Measurements from ENCODE around the gene MRPL40. TPM values are rescaled to one million over a fixed set of nuclear protein-coding genes. Genes with fewer than 3 reads are reported as not detected.

Gene MRPL40
- total and polyA plus RNA-seq, 2 donors (not counting 1 experiment from before 2014, with no cell fraction given), result 44.4 to 44.8 TPM

DNA sequence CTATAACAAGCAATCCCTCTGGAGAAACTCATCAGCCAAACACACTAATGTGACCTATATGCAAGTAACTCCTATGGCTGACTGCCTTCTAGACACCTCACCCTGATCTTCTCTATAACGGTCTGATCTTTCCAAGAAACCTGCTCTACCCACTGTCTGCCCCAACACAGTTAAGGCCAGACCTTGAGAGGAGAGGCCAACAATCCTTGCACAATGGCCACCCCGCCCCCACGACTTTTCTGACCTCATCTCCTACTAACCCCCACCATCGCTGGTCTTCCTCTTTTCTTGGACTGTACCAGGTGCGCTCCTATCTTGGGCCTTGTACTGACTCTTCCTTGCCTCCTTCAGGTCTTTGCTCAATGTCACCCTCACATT is 13.3 kb upstream of the MRPL40 start:
- Histone ChIP-seq H4K20me1 (ENCODE audit: control insufficient read depth, extremely low read depth, insufficient read depth, low read length) (peaks cover 2% of the 10 kb centered on the region), H3K4me1 (ENCODE audit: control insufficient read depth, extremely low read depth, insufficient read depth, low read length) (no peaks in the 10 kb centered on the region)
- no peak for TF ChIP-seq EZH2 (IDR thresholded peaks at IDR 0.05; ENCODE audit: low read length, missing control alignments)
- TF ChIP-seq, protein P1, sequence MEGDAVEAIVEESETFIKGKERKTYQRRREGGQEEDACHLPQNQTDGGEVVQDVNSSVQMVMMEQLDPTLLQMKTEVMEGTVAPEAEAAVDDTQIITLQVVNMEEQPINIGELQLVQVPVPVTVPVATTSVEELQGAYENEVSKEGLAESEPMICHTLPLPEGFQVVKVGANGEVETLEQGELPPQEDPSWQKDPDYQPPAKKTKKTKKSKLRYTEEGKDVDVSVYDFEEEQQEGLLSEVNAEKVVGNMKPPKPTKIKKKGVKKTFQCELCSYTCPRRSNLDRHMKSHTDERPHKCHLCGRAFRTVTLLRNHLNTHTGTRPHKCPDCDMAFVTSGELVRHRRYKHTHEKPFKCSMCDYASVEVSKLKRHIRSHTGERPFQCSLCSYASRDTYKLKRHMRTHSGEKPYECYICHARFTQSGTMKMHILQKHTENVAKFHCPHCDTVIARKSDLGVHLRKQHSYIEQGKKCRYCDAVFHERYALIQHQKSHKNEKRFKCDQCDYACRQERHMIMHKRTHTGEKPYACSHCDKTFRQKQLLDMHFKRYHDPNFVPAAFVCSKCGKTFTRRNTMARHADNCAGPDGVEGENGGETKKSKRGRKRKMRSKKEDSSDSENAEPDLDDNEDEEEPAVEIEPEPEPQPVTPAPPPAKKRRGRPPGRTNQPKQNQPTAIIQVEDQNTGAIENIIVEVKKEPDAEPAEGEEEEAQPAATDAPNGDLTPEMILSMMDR (conservative IDR thresholded peaks at IDR 0.05 in 1 of 2, IDR thresholded peaks at IDR 0.05 in 1 of 2; ENCODE audit: low read depth in 1 of 2, low read length in 2 of 2), result no peak

DNA sequence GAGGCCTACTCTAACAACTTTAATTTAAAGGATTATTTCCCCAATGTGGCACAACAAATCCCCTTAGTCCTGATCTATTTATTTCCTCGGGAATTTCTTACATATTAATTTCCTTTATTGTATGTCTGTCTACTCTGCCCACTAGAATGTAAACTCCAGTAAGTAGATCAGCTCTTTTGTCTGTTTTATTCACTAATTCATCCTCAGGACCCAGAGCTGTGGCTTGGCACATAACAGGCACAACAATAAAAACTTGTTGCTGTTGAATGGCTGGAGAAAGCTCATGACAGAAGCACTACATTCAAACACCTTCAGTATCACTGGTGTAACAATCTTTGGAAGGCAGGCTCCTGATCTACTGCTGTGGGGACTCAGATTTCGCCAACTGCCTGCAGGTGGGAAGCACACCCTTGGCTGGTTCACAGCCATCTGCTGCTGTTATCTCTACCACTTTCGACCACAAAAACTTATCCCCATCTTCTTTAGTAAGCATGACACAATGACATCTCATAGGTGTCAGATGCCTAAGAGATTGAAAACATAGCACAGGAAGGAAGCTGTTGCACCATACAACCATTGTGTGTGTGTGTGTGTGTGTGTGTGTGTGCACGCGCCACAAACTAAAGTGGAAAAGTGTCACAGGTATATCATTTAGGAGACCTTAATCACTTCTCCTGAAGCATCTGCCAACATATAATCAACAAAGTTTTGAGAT is 12.7 kb upstream of the MRPL40 start:
- H3K4me3 ChIP-seq (replicated peaks in 1 of 4; ENCODE audit: control extremely low read depth in 1 of 4, insufficient read depth in 1 of 4, low read depth in 3 of 4, low read length in 4 of 4), result no peak overlapping the region
- no peaks in the 10 kb centered on the region for H3K27me3 ChIP-seq (ENCODE audit: control insufficient read depth, insufficient read depth, low read length)
- peaks cover 2% of the 10 kb centered on the region for H4K20me1 ChIP-seq (ENCODE audit: control insufficient read depth, extremely low read depth, insufficient read depth, low read length)
- H3K4me2 ChIP-seq (ENCODE audit: extremely low read depth, insufficient read depth, low read length), result no peak overlapping the region
- no peak overlapping the region for H3K9ac ChIP-seq (ENCODE audit: insufficient read depth, low read length)
- H3K79me2 ChIP-seq (ENCODE audit: control insufficient read depth, insufficient read depth, low read length), result peaks cover 72% of the 10 kb centered on the region
- no peak for DNase-seq (ENCODE audit: low read depth in 2 of 2)
- no peaks in the 10 kb centered on the region for H3K9me3 ChIP-seq (ENCODE audit: control insufficient read depth, insufficient read depth, low read depth, low read length)
- H2AFZ ChIP-seq (ENCODE audit: low read length), result no peak overlapping the region
- H3K4me1 ChIP-seq (ENCODE audit: control insufficient read depth, extremely low read depth, insufficient read depth, low read length), result no peaks in the 10 kb centered on the region
- no peaks in the 10 kb centered on the region for H3K36me3 ChIP-seq (ENCODE audit: control insufficient read depth, insufficient read depth, low read length)
- no peak for TF ChIP-seq EZH2 (IDR thresholded peaks at IDR 0.05; ENCODE audit: low read length, missing control alignments)
- TF ChIP-seq, protein P1 (conservative IDR thresholded peaks at IDR 0.05 in 1 of 2, IDR thresholded peaks at IDR 0.05 in 1 of 2; ENCODE audit: low read depth in 1 of 2, low read length in 2 of 2), result no peak
- no peak overlapping the region for H3K27ac ChIP-seq (ENCODE audit: insufficient read depth, low read length)

More for the DNA sequence above, 13.3 kb upstream of the MRPL40 start:
- Histone ChIP-seq H3K9me3 (ENCODE audit: control insufficient read depth, insufficient read depth, low read depth, low read length) (no peaks in the 10 kb centered on the region), H2AFZ (ENCODE audit: low read length) (no peak overlapping the region), H3K79me2 (ENCODE audit: control insufficient read depth, insufficient read depth, low read length) (peaks cover 70% of the 10 kb centered on the region), H3K4me2 (ENCODE audit: extremely low read depth, insufficient read depth, low read length) (no peak overlapping the region), H3K27me3 (ENCODE audit: control insufficient read depth, insufficient read depth, low read length) (no peaks in the 10 kb centered on the region), H3K36me3 (ENCODE audit: control insufficient read depth, insufficient read depth, low read length) (no peaks in the 10 kb centered on the region), H3K9ac (ENCODE audit: insufficient read depth, low read length) (no peak overlapping the region), H3K4me3 (replicated peaks in 1 of 4; ENCODE audit: control extremely low read depth in 1 of 4, insufficient read depth in 1 of 4, low read depth in 3 of 4, low read length in 4 of 4) (no peak overlapping the region), H3K27ac (ENCODE audit: insufficient read depth, low read length) (no peak overlapping the region)
- no peak for DNase-seq (ENCODE audit: low read depth in 2 of 2)

DNA sequence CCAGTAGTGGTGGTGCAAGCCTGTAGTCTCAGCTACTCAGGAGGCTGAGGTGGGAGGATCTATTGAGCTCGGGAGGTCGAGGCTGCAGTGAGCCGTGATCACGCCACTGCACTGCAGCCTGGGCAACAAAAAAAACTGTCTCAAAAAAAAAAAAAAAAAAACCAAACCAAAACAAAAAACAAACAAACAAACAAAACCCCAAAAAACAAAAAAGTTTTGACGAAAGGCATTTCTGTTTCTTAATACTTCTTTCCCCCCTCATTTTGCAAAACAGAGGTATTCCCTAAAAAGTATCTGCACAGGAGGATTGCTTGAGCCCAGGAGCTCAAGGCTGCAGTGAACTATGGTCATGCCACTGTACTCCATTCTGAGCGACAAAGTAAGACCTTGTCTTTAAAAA is 12.0 kb upstream of the MRPL40 start:
- no peaks in the 10 kb centered on the region for H3K4me1 ChIP-seq (ENCODE audit: control insufficient read depth, extremely low read depth, insufficient read depth, low read length)
- TF ChIP-seq, protein P1 (conservative IDR thresholded peaks at IDR 0.05 in 1 of 2, IDR thresholded peaks at IDR 0.05 in 1 of 2; ENCODE audit: low read depth in 1 of 2, low read length in 2 of 2), result no peak
- no peak for TF ChIP-seq EZH2 (IDR thresholded peaks at IDR 0.05; ENCODE audit: low read length, missing control alignments)
- H3K36me3 ChIP-seq (ENCODE audit: control insufficient read depth, insufficient read depth, low read length), result no peaks in the 10 kb centered on the region
- no peak overlapping the region for H3K4me2 ChIP-seq (ENCODE audit: extremely low read depth, insufficient read depth, low read length)
- peaks cover 2% of the 10 kb centered on the region for H4K20me1 ChIP-seq (ENCODE audit: control insufficient read depth, extremely low read depth, insufficient read depth, low read length)
- H3K79me2 ChIP-seq (ENCODE audit: control insufficient read depth, insufficient read depth, low read length), result peaks cover 77% of the 10 kb centered on the region
- no peaks in the 10 kb centered on the region for H3K27me3 ChIP-seq (ENCODE audit: control insufficient read depth, insufficient read depth, low read length)
- no peak overlapping the region for H2AFZ ChIP-seq (ENCODE audit: low read length)
- no peak overlapping the region for H3K9ac ChIP-seq (ENCODE audit: insufficient read depth, low read length)
- DNase-seq (ENCODE audit: low read depth in 2 of 2), result no peak
- H3K27ac ChIP-seq (ENCODE audit: insufficient read depth, low read length), result no peak overlapping the region
- no peaks in the 10 kb centered on the region for H3K9me3 ChIP-seq (ENCODE audit: control insufficient read depth, insufficient read depth, low read depth, low read length)
- H3K4me3 ChIP-seq (replicated peaks in 1 of 4; ENCODE audit: control extremely low read depth in 1 of 4, insufficient read depth in 1 of 4, low read depth in 3 of 4, low read length in 4 of 4), result no peak overlapping the region
